ENCODE data around the gene TANGO6.
"Not testable (repeated sequence)": the region's sequence is repeated elsewhere in the genome, so short reads cannot be mapped to it uniquely, and the experiment has no call there.

TANGO6 gene

GRCh38 chr16:68984467-68984866 lies 141.1 kb downstream of the TANGO6 start:
- no peak for DNase-seq (ENCODE audit: low read depth)
- H3K4me3 ChIP-seq (ENCODE audit: control insufficient read depth, low read depth, low read length) = no peak overlapping the region
- no peak for TF ChIP-seq CTCF (conservative IDR thresholded peaks at IDR 0.05; ENCODE audit: control insufficient read depth, insufficient read depth, low read depth, low read length)

DNA sequence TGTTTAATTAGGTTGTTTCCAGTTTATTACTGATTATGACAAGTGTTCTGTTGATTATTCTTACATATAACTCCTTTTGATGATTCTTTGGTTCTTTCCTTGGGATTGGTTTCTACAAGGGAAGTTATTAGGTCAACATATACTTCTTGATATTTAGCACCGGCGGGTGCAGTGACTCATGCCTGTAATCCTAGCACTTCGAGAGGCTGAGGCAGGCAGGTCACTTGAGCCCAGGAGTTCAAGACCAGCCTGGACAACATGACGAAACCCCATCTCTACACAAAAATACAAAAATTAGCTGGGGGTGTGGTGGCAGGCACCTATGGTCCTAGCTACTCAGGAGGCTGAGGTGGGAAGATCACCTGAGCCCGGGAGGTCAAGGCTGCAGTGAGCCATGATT lies 141.9 kb downstream of the TANGO6 start:
- peak; percentile 24 for DNase-seq (ENCODE audit: low read depth)
- no peak overlapping the region for H3K4me3 ChIP-seq (ENCODE audit: control insufficient read depth, low read depth, low read length)
- no peak for TF ChIP-seq CTCF (conservative IDR thresholded peaks at IDR 0.05; ENCODE audit: control insufficient read depth, insufficient read depth, low read depth, low read length)

DNA sequence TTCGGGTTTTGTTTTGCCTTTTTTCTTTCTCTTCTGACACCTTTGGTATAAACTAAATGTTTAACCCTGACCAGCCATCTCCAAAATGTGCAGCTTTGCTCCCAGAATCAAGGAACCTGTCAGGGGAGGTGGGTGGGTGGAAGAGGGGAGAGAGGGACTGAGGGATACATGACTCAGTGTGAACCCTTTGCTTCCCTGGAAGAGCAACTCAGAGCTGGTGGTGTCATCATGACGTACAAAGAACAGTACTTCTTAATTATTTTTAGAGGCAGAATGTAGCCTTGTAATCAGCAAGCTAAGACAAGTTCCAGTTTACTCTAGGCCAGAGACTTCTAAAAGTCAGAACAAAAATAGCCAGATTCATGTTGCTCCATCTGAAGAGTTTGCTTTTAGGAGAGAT lies 142.5 kb downstream of the TANGO6 start:
- TF ChIP-seq CTCF (conservative IDR thresholded peaks at IDR 0.05; ENCODE audit: control insufficient read depth, insufficient read depth, low read depth, low read length) = no peak
- peak; percentile 88 for DNase-seq (ENCODE audit: low read depth)
- H3K4me3 ChIP-seq (ENCODE audit: control insufficient read depth, low read depth, low read length) = no peak overlapping the region

DNA sequence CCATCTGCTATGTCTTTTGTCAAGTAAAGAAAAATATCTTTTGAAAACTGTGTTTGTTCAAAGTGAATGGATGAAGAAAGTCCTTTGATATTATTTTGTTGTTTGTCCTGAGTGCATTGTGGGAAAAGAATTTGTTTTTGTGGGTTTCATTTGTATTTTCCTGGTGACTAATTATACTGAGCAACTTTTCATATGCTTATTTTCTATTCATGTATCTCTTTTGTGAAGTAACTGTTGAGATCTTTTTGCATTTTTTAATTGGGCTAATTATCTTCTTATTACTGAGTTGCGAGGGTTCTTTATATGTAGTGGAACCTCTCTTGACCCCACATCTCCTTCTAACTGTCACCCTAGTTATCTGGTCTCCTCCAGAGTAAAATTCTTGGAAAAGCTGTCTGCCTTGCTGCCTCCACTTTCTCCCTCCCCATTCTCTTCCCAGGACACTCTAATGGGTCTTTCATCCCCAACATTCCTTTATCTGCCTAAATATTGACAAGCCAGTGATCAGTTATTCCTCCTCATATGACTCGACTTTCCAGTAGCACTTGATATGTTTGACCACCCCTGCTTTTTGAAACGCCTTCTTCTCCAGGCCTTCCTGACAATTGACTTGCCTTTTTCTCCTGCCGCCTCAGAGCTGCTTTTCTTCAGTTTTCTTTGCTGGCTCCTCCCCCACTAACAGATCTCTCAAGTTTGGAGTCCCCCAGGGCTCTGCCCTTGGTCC lies 144.6 kb downstream of the TANGO6 start:
- no peak for DNase-seq (ENCODE audit: low read depth)
- no peak for TF ChIP-seq CTCF (conservative IDR thresholded peaks at IDR 0.05; ENCODE audit: control insufficient read depth, insufficient read depth, low read depth, low read length)
- no peak overlapping the region for H3K4me3 ChIP-seq (ENCODE audit: control insufficient read depth, low read depth, low read length)

GRCh38 chr16:68990172-68990845 lies 147.0 kb downstream of the TANGO6 start:
- DNase-seq (ENCODE audit: low read depth); H3K4me3 ChIP-seq (ENCODE audit: control insufficient read depth, low read depth, low read length): not testable (repeated sequence)

DNA sequence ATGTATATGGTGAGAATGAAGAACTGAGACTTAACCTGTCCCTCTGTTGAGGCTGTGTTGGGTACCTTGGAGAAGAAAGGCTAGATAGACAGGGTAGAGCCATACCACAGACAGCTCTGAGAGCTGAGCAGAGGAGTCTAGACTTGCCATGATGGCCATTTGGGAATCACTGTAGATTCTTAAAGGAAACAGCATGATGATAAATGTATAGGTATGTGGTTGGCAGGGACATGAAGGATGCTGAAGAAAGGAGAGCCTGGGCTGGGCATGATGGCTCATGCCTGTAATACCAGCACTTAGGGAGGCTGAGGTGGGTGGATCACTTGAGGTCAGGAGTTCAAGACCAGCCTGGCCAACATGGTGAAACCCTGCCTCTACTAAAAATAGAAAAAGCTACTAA lies 147.7 kb downstream of the TANGO6 start:
- TF ChIP-seq CTCF (conservative IDR thresholded peaks at IDR 0.05; ENCODE audit: control insufficient read depth, insufficient read depth, low read depth, low read length) = no peak
- DNase-seq (ENCODE audit: low read depth) = no peak
- no peak overlapping the region for H3K4me3 ChIP-seq (ENCODE audit: control insufficient read depth, low read depth, low read length)

- no peak overlapping the region for H3K4me3 ChIP-seq (ENCODE audit: control insufficient read depth, low read depth, low read length)
- no peak for TF ChIP-seq CTCF (conservative IDR thresholded peaks at IDR 0.05; ENCODE audit: control insufficient read depth, insufficient read depth, low read depth, low read length)
- DNase-seq (ENCODE audit: low read depth) = peak; percentile 78
Observed at GRCh38 chr16:68992521-68992920, 149.2 kb downstream of the TANGO6 start.
